Measurements from ENCODE around the gene HSPG2.
"Not testable (repeated sequence)": the region's sequence is repeated elsewhere in the genome, so short reads cannot be mapped to it uniquely, and the experiment has no call there.

HSPG2 gene

GRCh38 chr1:21823980-21824702 lies 113.0 kb downstream of the HSPG2 start:
- DNase-seq (ENCODE audit: low spot score): no peak

- no peak for DNase-seq (ENCODE audit: low spot score)
Measured at GRCh38 chr1:21823206-21823979, 113.7 kb downstream of the HSPG2 start.

DNA sequence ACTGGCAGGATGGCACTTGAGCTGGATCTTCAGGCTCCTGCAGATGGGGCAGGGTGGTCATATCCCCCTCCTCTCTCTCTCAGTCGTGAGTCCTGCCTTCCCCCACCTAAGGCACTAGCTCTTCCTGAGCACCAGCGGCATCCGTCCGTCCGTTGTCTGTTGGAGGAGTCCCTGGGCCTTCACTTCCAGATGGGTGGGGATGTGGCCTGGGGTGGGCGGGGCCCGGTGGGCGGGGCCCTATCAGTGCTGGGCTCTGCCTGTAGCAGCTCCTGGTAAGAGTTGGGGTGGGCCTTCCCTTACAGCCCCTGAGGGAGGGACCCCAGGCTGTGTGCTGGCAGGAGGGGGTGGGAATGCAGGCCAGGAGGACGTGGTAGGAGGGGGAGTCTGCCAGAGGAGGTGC lies 114.8 kb downstream of the HSPG2 start:
- no peak for DNase-seq (ENCODE audit: low spot score)

- DNase-seq (ENCODE audit: low spot score): no peak
Measured at GRCh38 chr1:21821385-21822019, 115.6 kb downstream of the HSPG2 start.

- DNase-seq (ENCODE audit: low spot score): no peak
Measured at GRCh38 chr1:21820597-21821232, 116.4 kb downstream of the HSPG2 start.

- peak; percentile 50 for DNase-seq (ENCODE audit: low spot score)
Measured at GRCh38 chr1:21818656-21819055, 118.5 kb downstream of the HSPG2 start.

- peak; percentile 77 for DNase-seq (ENCODE audit: low spot score)
Measured at GRCh38 chr1:21816602-21817302, 120.4 kb downstream of the HSPG2 start.

DNA sequence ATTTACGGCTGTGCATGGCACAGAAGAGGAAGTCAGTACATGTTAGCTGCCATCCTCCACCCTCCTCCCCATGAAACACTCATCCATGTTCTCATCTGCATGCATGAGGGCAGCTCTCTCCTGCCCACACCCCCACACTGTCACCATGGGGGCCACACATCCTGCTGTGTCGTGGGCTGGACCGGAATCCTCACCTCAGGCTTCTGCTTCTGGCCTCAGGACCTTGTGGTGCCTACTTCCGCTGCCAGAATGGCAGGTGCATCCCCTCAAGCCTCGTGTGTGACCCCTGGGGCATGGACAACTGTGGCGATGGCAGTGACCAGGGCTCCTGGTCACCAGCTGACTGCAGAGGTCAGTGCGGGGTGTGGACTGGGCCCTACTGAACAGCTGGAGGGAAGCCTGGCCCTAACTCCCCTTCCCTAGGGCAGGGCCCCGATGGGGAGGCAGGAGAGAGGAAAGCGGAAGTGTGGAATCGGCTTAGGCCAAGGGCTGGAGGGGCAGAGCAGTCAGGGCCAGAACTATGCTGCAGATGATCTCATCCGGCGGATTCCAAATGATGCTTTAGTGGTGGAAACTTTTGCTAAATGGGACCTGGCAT lies 121.3 kb downstream of the HSPG2 start:
- DNase-seq (ENCODE audit: low spot score): no peak

- DNase-seq (ENCODE audit: low spot score): no peak
Measured at GRCh38 chr1:21814981-21815582, 122.0 kb downstream of the HSPG2 start.

DNA sequence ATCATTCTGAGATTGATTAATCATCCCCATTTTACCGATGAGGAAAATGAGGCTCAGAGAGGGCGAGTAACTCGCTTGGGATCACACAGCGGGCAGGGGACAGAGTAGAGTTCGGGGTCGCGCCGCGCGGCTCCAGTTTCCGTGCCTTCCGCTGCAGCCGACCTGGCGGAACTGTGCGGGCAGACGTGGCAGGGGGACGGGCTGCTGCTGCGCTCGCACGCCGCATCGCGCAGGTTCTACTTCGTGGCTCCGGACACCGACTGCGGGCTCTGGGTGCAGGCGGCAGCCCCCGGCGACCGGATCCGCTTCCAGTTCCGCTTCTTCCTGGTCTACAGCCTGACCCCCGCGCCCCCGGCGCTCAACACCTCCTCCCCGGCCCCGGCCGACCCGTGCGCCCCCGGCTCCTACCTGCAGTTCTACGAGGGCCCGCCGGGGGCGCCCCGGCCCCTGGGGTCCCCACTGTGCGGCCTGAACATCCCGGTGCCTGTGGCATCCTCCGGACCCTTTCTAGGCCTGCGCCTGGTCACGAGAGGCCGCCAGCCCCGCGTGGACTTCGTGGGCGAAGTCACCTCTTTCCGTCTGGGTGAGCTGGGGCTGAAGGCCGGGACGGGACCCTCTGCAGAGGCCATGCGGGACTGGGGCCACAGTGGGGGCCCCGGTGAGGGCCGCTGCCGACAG lies 122.7 kb downstream of the HSPG2 start:
- no peak for DNase-seq (ENCODE audit: low spot score)

- DNase-seq (ENCODE audit: low spot score): no peak
Measured at GRCh38 chr1:21813542-21813941, 123.6 kb downstream of the HSPG2 start.

GRCh38 chr1:21811875-21812305 lies 125.2 kb downstream of the HSPG2 start, which contains the start of gene LDLRAD2:
TSS of gene LDLRAD2 (plus strand) at chr1:21812265. CDS start at chr1:21812452, 187 bp downstream.
- DNase-seq (ENCODE audit: low spot score): no peak

- DNase-seq (ENCODE audit: low spot score): no peak
Measured at GRCh38 chr1:21804536-21804935, 132.6 kb downstream of the HSPG2 start.

- DNase-seq (ENCODE audit: low spot score): peak; percentile 17
Measured at GRCh38 chr1:21801100-21801499, 136.0 kb downstream of the HSPG2 start.

- DNase-seq (ENCODE audit: low spot score): no peak
Measured at GRCh38 chr1:21799730-21800129, 137.4 kb downstream of the HSPG2 start.

DNA sequence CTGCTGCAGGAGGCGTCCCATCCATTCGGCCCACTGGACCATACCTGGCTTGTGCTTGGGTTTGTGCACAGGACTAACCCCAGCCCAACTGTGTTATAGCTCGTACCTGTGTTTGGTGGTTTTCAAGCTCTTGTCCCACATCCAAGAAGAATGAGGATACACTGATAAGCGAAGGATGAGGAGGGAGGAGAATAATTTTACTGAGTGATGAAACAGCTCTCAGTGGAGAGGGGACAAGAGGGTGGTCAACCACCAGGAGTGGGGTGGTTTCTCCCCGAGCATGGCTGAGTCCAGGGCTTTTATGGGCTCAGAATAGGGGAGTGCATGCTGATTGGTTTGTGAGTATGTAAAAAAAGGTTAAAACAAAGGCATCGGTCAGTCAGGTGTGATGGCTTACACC lies 142.0 kb downstream of the HSPG2 start:
- DNase-seq (ENCODE audit: low spot score): no peak

- DNase-seq (ENCODE audit: low spot score): no peak
Measured at GRCh38 chr1:21794656-21795055, 142.5 kb downstream of the HSPG2 start.

DNA sequence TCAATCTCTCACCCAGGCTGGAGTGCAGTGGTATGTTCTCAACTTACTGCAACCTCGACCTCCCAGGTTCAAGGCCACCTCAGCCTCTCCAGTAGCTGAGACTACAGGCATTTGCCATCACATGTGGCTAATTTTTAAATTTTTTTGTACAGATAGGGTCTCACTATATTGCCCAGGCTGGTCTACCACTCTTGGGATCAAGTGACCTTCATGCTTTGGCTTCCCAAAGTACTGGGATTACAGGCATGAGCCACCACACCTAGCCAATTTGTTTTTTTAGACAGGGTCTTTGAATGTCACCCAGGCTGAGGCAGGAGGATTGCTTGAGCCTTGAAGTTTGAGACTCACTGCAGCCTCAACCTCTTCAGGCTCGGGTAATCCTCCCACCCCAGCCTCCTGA lies 144.0 kb downstream of the HSPG2 start:
- no peak for DNase-seq (ENCODE audit: low spot score)

DNA sequence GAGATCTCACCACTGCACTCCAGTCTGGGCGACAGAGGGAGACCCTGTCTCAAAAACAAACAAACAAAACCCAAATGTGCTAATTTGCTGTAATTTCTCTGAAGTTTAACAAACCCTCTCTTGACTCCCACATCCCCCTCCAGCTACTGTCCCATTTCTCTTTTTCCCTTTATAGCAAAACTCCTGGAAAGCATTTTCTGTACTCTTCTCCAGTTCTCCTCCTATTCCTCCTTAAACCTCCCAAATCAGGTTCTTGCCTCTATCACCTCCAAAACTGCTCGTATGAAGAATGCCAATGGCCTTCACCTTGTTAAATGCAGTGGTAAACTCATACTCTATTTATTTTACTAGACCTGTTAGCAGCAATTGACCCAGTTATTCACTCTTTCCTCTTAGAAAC lies 150.5 kb downstream of the HSPG2 start:
- DNase-seq (ENCODE audit: low spot score): no peak

DNA sequence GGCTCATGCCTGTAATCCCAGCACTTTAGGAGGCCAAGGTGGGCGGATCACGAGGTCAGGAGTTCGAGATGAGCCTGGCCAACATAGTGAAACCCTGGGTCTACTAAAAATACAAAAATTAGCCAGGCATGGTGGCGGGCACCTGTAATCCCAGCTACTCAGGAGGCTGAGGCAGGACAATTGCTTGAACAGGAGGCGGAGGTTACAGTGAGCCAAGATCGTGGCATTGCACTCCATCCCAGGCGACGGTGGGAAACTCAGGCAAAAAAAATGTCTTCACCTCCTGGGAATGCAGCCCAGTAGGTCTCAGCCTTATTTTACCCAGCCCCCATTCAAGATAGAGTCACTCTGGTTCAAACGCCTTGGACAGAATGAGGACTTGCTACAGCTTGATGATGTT lies 151.3 kb downstream of the HSPG2 start:
- DNase-seq (ENCODE audit: low spot score): not testable (repeated sequence)

All from SW480 (cell line).